GM19193 (cell line): ENCODE measurements around the gene HRAS.

Experiments used
- POLR2A ChIP-seq: IDR thresholded peaks from 4 replicates; pipeline ENCODE4 v1.6.1; 2011; ENCODE audit not compliant: insufficient read depth, insufficient read length; ENCODE audit errors: extremely low read depth

Gene HRAS

DNA sequence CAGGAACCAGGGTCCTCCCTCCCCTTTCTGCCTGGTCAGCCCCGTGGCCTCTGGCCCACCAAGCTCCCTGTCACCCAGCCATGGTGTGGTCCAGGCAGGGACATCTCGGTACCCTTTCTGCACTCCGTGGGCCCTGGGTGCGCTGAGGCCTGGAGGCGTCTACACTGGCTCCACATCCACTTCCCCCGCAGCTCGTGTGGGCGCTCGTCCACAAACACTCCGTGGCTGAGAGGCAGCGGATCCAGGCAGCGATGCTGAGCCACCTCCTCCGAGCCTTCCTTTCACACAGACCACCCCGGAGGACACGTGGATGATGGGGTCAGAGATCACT lies 44.5 kb downstream of the HRAS start:
- no peak for TF ChIP-seq POLR2A

DNA sequence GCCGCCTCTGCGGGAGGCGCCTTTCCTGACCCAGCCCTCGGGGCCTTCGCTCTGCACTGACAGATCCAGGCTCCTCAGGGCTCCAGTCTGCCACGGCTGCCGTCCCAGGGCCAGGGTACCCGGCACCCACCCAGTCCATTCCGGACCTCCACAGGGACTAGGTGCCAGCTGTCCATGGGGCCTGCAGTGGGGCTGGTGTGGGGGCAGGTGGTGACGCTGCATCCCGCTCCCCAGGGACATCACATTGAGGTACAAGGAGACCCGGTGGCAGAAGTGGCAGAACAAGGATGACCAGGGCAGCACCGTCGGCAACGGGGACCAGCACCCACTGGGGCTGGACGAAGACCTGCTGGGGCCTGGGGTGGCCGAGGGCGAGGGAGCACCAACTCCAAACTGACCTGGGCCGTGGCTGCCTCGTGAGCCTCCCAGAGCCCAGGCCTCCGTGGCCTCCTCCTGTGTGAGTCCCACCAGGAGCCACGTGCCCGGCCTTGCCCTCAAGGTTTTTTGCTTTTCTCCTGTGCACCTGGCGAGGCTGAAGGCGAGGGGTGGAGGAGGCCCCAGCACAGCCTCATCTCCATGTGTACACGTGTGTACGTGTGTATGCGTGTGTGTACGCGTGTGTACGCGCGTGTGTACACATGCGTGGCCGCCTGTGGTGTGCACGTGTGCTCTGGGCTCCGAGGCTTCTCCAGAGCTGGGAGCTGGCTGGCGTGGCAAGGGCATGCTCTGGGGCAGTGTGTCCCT lies 45.0 kb downstream of the HRAS start:
- no peak for TF ChIP-seq POLR2A

DNA sequence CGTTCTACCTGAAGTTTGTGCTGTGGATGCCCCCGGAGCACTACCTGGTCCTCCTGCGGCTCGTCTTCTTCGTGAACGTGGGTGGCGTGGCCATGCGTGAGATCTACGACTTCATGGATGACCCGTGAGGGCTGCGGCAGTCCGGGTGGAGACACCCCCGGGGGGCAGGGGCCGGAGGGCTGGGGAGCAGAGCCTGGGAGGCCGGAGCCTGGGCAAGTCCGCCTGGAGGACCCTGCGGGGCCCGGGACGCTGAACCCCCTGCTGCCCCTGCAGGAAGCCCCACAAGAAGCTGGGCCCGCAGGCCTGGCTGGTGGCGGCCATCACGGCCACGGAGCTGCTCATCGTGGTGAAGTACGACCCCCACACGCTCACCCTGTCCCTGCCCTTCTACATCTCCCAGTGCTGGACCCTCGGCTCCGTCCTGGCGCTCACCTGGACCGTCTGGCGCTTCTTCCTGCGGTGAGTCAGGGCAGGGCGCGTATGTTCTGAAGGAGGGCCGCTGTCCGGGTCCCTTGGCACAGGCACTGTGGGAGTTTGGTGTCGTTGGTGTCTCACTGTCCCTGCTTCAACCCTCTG lies 45.7 kb downstream of the HRAS start:
- no peak for TF ChIP-seq POLR2A

DNA sequence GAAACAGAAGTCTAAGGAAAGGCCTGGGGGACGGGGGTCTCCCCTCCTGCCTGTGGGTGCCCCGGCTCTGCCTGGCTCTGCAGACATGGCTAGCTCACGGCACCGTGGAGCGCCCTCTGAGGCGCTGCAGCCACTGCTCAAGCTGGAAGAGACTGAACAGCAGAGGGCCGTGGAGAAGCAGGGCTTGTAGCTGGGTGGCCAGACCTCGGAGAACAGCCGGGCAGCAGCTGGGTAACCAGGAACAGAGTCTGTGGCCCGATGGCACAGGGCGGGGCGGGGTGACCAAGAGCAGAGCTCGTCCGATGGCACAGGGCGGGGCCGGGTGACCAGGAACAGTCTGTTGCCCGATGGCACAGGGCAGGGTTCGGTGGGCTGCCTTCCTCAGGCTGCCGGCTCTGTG lies 46.4 kb downstream of the HRAS start:
- TF ChIP-seq POLR2A: no peak

DNA sequence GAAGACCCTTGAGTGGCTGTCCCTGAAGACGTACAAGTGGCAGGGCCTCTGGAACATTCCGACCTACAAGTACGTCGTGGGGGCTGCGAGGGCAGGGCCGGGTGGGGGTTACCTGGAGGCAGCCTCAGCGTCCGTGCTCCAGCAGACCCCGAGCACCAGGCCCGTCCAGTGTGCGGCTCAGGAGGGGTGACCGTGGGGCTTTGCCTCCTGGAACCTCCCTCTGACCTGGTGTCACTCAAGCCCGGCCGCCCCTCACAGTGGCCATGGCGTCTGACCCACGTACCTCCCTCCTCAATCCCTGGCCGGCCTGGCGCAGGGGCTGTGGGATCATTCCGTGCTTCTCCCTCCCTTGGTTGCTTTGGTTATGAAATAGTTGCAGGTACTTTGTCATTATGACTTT lies 46.8 kb downstream of the HRAS start:
- TF ChIP-seq POLR2A: no peak

DNA sequence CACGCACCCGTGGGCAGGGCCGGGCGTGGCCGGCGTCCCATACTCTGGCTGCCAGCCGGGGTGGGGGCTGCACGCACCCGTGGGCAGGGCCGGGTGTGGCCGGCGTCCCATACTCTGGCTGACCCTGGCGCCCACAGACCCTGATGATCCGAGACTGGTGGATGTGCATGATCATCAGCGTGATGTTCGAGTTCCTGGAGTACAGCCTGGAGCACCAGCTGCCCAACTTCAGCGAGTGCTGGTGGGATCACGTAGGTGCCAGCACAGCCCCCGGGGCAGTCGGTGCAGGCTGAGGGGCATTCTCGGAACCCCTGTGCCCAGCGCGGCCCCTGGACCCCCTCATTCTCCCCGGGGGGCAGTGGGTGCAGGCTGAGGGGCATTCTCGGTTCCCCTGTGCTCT lies 47.3 kb downstream of the HRAS start:
- TF ChIP-seq POLR2A: no peak

- no peak for TF ChIP-seq POLR2A
Observed at GRCh38 chr11:487571-488021, 47.8 kb downstream of the HRAS start.

DNA sequence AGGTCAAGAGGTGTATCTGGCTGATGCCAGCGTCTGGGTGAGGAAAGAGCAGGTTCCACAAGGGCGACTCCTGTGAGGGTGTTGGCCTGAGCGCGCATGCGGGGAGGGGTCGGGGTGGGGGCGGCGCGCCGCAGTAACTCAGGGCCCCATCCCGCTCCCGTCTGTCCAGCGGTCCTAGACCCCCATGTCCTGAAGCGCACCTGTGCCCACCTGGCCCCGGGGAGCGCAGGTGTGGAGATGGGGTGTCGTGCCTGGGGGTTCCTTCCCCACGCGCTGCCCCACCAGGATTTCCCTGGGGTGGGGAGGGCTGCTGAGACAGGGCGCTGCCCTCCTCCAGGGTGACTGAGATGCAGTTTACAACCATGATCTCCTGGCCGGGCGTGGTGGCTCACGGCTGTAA lies 49.2 kb downstream of the HRAS start:
- no peak for TF ChIP-seq POLR2A

GRCh38 chr11:484616-485015 lies 50.8 kb downstream of the HRAS start:
- TF ChIP-seq POLR2A: no peak
